ENCODE results near the gene ZNF345.

The ZNF345 gene

DNA sequence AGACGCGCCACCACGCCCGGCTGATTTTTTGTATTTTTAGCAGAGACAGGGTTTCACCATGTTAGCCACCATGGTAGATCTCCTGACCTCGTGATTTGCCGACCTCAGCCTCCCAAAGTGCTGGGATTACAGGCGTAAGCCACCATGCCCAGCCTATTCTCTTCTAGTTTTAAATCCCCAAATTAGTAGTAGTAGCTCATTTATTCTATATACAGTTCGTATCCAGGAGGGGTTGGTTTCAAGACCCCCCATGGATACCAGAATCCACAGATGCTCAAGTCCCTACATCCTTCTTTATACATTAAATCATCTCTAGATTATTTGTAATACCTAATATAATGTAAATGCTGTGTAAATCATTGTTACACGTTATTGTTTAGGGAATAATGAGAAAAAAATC, 67.4 kb downstream of the ZNF345 start:
- no peak for FAIRE-seq
